Measurements from ENCODE around the gene ARHGAP31. TPM values are rescaled to one million over a fixed set of nuclear protein-coding genes. Genes with fewer than 3 reads are reported as not detected.

ARHGAP31 gene
- total and polyA plus RNA-seq, 2 of the 8 experiments (the other 6 are each of a cell fraction or from before 2014, with no cell fraction given): 1.1 to 7.6 TPM

- TF ChIP-seq NRF1 (IDR thresholded peaks at IDR 0.05; ENCODE audit: low read depth, low read length) (no peak), NANOG (IDR thresholded peaks at IDR 0.05; ENCODE audit: insufficient read depth, low read depth, low read length, poor library complexity, severe bottlenecking) (no peak), TEAD4 (IDR thresholded peaks at IDR 0.05; ENCODE audit: low read depth, low read length) (no peak)
Measured at GRCh38 chr3:119329551-119329950, 35.4 kb downstream of the ARHGAP31 start (continued).

All from H1 (cell line).